DMS79 (cell line): ENCODE results near the gene UPK1B.
A peak's percentile ranks its signal among the peaks of the same experiment; 100 is the strongest.
"Not testable (repeated sequence)": the region's sequence is repeated elsewhere in the genome, so short reads cannot be mapped to it uniquely, and the experiment has no call there.

Experiments used
- DNase-seq: peaks from one replicate; lab custom pipeline; 2025; lab: John Stamatoyannopoulos, UW

The UPK1B gene

DNA sequence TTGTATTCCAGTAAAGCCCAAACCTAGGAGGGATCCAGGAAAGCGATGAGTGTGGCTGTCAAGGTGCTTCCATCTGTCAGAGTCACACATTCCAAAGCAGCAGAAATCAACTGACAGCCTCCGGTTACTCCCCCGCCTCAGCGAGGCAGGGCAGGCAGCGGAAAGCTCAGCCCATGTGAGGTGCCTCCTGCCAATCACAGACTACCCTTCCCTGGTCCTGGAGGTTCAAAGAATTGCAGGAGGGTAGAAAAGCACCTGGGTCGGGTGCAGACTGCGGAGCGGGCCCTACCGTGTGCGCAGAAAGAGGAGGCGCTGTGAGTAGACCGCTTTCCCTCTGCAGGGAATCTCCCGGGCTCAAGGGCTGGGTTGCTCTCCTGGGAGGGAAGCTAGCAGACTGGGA lies at the start of gene UPK1B:
TSS of gene UPK1B (plus strand) at position 274 of the 400 bp plus-strand sequence. CDS start 13,144 bp downstream, outside the sequence.
- DNase-seq = no peak

DNA sequence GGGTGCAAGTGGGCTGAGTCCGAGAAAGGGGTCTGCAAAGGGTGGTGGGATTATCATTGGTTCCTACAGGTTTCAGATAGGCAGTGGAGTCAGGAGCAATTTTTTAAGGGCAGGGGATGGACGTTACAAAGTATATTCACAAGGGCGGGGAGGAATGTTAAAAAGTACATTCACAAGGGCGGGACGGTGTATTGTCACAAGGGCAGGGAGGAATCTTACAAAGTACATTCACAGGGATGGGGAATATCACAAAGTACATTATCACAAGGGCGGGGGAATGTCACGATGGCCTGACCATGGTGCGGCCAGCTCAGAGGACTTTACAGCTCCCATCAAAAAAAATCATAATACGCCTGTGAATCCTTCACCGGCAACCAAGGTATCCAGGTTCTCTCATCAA lies 48.1 kb upstream of the UPK1B start:
- DNase-seq = no peak

DNA sequence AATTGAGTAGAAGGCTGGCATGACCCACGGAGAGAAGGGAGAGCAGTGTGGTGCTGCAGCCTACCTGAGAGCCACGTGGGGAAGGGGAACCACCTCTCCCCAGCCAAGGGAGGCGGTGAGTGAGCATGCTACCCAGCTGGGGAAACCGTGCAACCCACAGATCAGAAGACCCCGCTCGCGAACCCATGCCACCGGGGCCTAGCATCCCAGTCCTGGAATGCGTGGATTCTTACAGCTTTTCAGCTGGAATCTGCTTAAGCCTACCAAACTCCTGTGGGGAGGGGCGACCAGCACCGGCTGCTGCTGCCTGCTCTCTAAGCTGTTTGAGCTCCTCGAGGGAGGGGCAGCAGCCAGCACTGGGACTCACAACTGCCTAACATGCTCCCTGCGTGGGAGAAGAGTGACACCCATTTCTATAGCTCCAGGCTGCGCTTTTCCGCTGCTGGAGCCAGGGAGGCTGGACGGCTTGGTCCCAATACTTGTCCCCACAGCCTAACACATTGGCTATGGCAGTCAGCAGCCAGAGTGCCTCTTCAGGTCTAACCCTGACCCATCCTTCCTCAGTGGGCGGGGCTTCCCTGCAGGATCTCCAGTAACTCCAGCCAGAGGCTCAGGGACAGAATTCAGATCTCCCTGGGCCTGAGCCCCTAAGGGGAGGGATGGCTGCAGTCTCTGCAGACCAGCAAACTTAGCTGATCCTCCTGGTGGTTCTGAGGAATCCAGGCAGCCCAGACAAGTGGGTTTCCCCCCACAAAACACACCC lies 47.5 kb upstream of the UPK1B start:
- DNase-seq = no peak

- DNase-seq = not testable (repeated sequence)
These were observed 43.1 kb upstream of the UPK1B start for GRCh38 chr3:119130291-119130690.

DNA sequence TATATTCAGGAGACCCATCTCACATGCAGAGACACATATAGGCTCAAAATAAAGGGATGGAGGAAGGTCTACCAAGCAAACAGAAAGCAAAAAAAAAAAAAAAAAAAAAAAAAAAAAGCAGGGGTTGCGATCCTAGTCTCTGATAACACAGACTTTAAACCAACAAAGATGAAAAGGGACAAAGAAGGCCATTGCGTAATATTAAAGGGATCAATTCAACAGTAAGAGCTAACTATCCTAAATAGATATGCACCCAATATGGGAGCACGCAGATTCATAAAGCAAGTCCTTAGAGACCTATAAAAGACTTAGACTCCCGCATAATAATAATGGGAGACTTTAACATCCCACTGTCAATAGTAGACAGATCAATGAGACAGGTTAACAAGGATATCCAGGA lies 41.1 kb upstream of the UPK1B start:
- DNase-seq = not testable (repeated sequence)

DNA sequence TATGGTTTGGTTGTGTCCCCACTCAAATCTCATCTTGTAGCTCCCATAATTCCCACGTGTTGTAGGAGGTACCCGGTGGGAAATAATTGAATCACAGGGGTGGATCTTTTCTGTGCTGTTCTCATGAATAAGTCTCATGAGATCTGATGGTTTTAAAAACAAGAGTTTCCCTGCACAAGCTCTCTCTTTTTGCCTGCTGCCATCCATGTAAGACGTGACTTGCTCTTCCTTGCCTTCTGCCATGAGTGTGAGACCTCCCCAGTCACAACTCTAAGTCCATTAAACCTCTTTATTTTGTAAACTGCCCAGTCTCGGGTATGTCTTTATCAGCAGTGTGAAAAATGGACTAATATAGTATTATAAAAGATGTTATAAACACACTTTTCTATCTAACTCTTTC lies 34.0 kb upstream of the UPK1B start:
- not testable (repeated sequence) for DNase-seq

DNA sequence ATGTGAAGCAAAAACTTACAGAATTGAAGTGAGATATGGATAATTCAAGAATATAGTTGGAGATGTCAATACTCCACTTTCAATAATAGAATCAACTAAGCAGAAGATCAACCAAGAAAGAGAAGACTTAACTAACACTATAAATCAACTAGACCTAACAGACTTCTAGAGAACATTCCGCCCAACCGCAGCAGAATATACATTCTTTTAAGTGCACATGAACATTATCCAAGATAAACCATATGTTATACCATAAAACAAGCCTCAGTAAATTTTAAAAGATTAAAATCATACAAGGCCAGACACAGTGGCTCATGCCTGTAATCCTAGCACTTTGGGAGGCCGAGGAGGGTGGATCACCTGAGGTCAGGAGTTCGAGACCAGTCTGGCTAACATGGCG lies 32.9 kb upstream of the UPK1B start:
- no peak for DNase-seq

DNA sequence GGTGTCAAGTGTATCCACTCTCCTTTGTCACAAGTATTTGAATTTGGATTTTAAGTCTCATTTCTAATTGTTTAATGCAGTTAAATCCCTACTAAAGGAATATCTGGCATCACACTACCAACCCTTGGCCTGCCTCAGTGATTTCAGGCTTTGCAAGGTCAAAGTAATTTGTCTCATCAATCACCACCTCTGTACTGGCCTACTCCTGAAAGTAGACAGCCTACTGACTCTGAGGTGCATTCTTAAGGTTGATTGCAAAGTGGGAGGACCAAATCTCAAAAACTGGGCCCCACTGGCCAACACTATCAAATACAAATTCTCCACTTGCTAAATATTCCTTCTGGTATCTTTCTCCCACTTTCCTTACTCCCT lies 28.3 kb upstream of the UPK1B start:
- DNase-seq = no peak

- DNase-seq = peak; percentile 2
These were observed 27.8 kb upstream of the UPK1B start, which contains the start of gene TEX55 for GRCh38 chr3:119145500-119146167. Gene TEX55 (plus strand): TSS chr3:119146165. CDS start chr3:119146190, 25 bp downstream.

DNA sequence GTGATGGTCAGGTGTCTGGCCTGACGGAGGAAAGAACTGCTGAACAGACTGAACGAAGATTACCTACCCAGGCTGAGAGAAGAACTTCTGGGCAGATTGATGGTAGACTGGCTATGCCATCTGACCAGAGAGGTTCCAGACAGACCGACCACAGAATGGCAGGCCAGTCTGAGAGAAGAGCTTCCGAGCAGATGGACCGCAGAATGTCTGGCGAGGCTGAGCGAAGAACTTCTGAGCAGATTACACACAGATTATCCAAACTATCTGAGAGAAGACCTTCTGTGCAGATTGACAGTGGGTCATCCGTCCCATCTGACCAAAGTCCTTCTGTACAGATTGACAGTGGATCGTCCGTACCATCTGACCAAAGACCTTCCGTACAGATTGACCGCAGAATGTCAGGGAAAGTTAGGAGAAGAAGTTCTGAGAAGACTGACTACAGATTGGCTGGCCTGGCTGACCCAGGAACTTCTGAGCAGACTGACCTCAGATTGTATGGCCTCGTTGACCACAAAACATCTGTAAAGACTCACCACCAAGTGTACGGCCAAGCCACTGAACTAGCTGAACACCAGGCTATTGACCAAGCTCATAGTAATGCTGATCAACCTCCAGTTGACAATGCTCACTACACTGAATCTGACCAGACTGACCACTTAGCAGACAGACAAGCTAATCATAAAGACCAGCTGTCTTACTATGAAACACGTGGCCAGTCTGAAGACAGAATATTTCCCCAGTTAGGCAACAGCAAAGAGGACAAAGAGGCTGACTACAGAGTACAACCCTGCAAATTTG lies 26.6 kb upstream of the UPK1B start:
- DNase-seq = no peak

DNA sequence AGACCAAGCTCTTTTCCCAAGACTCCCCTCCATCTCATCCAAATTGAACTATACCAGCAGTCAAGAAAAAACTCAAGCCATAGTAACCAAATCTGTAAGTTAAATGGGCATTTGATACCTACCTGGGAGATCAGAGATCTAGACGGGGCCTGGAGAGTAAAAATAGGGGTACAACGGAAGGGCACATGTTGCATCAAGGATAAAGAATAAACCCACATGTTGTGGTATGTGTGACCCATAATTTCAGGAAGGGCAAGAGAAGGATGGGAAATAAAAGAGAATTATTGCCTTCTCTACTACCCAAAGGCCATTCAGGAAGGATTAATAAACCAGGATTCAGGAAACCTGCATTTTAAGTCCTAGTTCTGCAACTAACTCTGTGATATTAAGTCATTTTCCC lies 25.9 kb upstream of the UPK1B start:
- no peak for DNase-seq

GRCh38 chr3:119148493-119149180 lies 24.8 kb upstream of the UPK1B start:
- DNase-seq = no peak

- DNase-seq = no peak
These were observed 23.9 kb upstream of the UPK1B start for GRCh38 chr3:119149484-119149883.

DNA sequence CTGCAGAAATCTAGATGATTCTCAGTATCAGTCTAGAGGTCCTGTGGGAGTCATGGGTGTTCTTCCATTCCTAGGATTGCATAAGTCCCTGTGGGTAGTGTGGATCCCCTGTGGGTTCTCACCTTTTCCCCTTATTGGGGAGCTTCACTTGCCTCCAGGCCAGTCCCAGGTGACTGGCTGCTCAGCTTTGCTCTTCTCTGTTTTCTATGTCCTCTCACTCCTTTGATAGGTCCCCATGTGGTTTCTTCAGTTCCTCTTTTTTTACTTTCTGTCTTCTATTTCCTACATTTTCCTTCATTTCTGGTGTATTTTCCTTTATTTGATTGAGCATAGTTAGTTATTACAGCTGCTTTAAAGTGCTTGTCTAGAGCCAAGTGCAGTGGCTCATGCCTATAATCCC lies 16.5 kb upstream of the UPK1B start:
- DNase-seq = no peak

DNA sequence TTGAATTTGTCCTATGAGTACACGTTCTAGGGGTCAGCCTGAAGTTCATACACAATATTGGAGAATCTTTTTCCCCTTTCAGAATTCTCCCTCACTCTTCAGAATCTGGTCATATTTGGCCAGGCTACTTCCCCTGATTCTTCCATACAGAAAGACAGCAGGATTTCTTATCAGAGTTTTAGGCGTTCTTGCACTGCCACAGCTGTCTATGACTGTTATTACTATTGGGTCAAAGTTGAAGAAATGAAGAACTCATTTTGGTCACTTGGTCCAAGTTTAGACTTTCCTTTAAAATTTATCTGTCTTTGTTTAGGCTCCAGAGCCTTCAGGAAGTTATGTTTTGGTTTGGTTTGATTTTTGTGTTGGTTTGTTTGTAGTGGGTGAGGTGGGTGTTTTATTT lies 15.4 kb upstream of the UPK1B start:
- no peak for DNase-seq

DNA sequence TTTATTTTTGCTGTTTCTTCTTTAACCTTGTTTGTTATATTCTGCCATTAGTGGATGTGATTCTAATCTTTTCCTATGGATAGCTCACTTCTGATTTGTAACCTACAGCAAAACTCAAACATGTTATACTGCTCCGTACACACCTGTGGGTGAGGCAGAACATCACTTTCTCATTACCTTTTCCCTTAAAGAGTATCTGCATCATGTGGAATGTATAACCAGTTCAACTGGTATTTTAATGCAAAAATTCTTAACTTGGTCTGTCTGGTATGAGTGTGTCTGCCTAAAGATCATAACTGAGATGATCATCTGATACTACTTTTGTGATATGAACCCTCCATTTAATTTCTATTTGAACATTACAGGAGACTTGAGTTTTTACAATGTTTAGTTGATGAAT lies 13.0 kb upstream of the UPK1B start:
- DNase-seq = no peak

- DNase-seq = no peak
These were observed 12.6 kb upstream of the UPK1B start for GRCh38 chr3:119160815-119161214.

DNA sequence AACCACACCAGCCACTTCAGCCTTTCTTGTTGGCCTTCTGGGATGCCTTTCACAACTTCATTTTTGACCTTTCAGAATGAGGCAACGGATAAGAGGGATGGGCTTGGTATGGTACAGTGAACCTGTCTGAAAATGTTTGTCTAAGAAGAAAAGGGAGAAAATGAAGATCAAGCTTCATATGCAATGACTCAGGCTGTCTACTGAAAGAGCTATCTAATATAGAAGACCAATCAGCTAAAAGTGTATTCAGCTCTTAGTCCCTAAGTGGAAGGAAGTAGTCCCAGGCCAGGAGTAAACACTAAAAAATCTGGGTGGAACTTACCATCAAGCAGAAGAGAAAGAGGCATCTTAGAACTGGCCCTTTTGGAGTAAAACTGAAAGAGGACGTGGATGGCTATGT lies 12.2 kb upstream of the UPK1B start:
- DNase-seq = no peak

DNA sequence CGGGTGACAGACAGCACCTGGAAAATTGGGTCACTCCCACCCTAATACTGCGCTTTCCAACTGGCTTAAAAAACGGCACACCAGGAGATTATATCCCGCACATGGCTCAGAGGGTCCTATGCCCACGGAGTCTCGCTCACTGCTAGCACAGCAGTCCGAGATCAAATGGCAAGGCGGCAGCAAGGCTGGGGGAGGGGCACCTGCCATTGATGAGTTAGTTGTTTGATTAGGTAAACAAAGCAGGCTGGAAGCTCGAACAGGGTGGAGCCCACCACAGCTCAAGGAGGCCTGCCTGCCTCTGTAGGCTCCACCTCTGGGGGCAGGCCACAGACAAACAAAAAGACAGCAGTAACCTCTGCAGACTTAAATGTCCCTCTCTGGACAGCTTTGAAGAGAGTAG lies 8.7 kb upstream of the UPK1B start:
- DNase-seq = not testable (repeated sequence)

DNA sequence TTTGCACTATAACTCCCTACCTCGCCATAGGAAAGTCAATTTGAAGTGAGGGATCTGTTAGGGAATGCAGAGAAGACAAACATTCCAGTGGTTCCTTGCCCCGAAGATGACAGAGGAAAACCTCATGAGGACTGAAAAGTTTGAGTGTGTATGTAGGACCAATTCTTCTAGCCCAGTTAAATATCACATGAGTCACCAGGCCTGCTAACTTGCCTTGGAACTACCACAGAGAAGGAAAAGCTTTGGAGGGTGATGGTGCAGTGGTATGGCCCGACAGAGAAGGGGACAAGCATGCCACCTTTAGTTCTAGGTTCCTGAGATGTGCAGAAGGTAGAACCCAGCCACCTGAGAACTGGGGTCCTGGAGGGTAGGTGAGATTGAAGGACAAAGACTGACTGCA lies 2.6 kb upstream of the UPK1B start:
- DNase-seq = no peak

- DNase-seq = no peak
These were observed 2.7 kb downstream of the UPK1B start for GRCh38 chr3:119175872-119176756.
